ENCODE data around the gene PSD4. TPM values are rescaled to one million over a fixed set of nuclear protein-coding genes. Genes with fewer than 3 reads are reported as not detected.

The PSD4 gene
- total RNA-seq, 1 donor from 2014 or later = 20.3 TPM

GRCh38 chr2:113179446-113180045 lies 5.8 kb downstream of the PSD4 start:
- no peak for ATAC-seq
- DNase-seq (ENCODE audit: low spot score) = no peak
- intact Hi-C loops (cut with DNase I) = no loop called here

DNA sequence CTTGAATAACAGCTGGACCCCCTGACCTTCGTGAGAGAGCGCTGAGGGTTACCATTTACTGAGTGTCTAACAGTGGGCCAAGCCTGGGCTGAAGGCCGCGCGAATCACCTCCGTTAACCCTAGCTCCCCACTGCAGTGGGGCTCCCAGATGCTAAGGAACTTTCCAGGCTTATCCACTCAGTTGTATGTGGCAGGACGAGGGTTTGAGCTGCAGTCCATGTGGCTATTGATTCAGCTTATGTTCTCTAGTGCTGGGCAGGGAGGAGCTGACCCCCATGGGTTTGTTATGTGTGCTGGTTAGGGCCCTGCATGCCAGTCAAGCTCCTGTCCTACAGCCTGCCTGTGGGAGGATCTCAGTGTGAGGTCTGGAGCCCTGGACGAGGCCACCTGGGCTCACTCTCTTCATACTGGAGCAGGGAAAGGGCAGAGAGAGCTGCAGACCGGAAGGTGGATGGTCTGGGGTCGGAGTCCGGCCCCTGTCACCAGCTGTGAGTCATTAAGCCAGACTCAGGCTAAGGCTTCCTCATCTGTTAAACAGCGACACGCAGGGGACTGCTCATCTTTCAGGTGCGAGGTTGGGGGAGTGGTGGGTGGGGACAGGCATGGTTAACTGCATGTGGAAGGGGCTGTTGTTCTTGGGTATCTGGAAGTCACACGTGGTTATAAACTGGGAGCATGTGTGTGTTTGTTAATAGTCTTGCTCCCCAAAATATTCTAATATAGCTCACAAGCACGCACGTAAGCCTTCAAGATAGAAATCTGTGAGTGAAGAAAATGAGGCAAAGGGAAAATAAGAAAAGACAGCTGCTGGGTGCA lies 6.6 kb downstream of the PSD4 start:
- no peak for DNase-seq (ENCODE audit: low spot score)
- ATAC-seq = no peak

GRCh38 chr2:113181258-113182051 lies 7.7 kb downstream of the PSD4 start:
- DNase-seq (ENCODE audit: low spot score) (no peak), ATAC-seq (peak; percentile 57)
- intact Hi-C loops (cut with DNase I) = no loop called here

More for the DNA sequence above, 6.6 kb downstream of the PSD4 start:
- intact Hi-C loops (cut with DNase I) = no loop called here

DNA sequence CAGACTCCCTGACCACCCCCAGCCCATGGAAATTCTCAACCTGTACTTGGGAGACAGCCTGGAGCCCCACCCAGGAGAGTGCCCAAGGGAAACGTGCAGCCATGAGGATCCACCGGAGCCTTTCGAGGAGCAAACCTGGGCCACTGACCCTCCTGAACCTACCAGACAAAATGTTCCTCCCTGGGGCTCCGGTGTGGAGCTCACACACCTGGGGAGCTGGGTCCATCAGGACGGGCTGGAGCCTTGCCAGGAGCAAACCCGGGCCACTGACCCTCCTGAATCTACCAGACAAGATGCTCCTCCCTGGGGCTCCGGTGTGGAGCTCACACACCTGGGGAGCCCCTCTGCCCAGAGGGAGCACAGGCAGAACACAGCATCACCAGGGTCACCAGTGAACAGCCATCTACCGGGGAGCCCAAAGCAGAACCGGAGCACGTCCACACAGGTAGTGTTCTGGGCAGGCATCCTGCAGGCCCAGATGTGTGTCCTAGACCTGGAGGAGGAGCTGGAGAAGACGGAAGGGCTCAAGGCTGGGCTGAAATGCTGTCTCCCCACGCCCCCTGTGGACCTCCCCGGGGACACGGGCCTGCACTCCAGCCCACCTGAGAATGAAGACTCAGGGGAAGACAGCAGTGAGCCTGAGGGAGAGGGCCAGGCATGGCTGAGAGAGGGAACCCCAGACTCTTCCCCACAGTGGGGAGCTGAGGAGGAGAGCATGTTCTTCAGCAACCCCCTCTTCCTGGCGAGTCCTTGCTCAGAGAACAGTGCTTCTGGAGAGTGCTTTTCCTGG lies 8.9 kb downstream of the PSD4 start:
- ATAC-seq = no peak
- intact Hi-C loops (cut with DNase I) = no loop called here
- no peak for DNase-seq (ENCODE audit: low spot score)

- ATAC-seq (no peak), DNase-seq (ENCODE audit: low spot score) (no peak)
- intact Hi-C loops (cut with DNase I) = no loop called here
Observed at GRCh38 chr2:113183264-113183663, 9.5 kb downstream of the PSD4 start.

GRCh38 chr2:113183703-113184102 lies 9.9 kb downstream of the PSD4 start:
- no peak for ATAC-seq
- DNase-seq (ENCODE audit: low spot score) = no peak
- intact Hi-C loops (cut with DNase I) = no loop called here

DNA sequence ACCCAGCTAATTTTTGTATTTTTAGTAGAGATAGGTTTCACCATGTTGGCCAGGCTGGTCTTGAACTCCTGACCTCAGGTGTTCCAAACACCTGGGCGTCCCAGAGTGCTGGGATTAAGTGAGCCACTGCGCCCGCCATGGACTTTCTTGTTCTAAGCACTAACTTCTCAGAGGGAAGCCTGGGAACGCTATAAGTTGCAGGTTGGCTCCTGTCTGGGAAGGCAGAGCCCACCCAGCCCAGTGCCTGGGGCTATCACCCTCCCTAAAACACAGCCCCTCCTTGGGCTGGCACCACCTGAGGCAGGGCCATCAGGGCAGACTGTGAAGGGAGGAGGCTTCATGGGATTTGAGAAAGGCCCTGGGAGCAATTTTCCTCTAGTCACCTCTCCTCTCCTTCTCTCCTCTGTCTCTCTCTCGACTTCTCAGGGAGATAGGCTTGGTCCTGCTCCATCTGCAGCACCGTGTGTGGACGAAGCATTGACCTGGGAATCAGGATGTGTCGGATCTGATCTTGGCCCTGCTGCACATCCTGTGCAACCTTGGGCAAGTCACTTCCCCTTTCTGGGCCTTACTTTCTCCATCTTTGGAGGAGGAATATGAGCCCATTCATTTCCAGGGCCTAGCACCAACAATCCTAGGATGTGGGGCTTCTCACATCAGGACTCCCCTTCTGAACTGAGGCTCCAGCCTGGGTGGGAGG lies 10.9 kb downstream of the PSD4 start:
- intact Hi-C loops (cut with DNase I) = no loop called here
- DNase-seq (ENCODE audit: low spot score) (no peak), ATAC-seq (no peak)

GRCh38 chr2:113185664-113186432 lies 12.1 kb downstream of the PSD4 start:
- ATAC-seq (peak; percentile 47), DNase-seq (ENCODE audit: low spot score) (peak; percentile 71)
- intact Hi-C loops (cut with DNase I) = no loop called here

DNA sequence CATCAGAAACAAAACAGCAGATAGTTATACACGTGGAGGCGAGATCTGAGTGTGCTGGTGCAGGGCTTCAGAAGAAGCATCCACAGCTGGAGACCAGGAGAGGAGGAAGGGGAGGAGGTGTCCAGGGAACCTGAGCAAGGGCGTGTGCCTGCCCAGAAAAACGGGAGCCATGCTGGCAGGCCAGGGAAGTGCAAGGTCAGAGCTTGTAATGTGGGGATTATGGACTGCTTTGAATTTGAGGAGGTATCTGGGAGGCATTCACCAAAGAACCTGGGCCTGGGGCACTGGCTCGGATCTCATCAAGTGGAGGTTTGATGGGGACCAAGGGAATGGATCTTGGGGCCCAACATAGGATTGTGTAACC lies 12.6 kb downstream of the PSD4 start:
- no peak for DNase-seq (ENCODE audit: low spot score)
- intact Hi-C loops (cut with DNase I) = no loop called here
- no peak for ATAC-seq

- intact Hi-C loops (cut with DNase I) = no loop called here
- no peak for ATAC-seq
- DNase-seq (ENCODE audit: low spot score) = no peak
Observed at GRCh38 chr2:113187771-113188170, 14.0 kb downstream of the PSD4 start.

GRCh38 chr2:113190871-113191270 lies 17.1 kb downstream of the PSD4 start:
- DNase-seq (ENCODE audit: low spot score) (no peak), ATAC-seq (no peak)
- intact Hi-C loops (cut with DNase I) = no loop called here

- ATAC-seq (no peak), DNase-seq (ENCODE audit: low spot score) (no peak)
- intact Hi-C loops (cut with DNase I) = no loop called here
Observed at GRCh38 chr2:113192459-113193100, 18.8 kb downstream of the PSD4 start.

- no peak for DNase-seq (ENCODE audit: low spot score)
- intact Hi-C loops (cut with DNase I) = no loop called here
- no peak for ATAC-seq
Observed at GRCh38 chr2:113195923-113196501, 22.2 kb downstream of the PSD4 start.

GRCh38 chr2:113196839-113197238 lies 23.1 kb downstream of the PSD4 start:
- ATAC-seq = no peak

DNA sequence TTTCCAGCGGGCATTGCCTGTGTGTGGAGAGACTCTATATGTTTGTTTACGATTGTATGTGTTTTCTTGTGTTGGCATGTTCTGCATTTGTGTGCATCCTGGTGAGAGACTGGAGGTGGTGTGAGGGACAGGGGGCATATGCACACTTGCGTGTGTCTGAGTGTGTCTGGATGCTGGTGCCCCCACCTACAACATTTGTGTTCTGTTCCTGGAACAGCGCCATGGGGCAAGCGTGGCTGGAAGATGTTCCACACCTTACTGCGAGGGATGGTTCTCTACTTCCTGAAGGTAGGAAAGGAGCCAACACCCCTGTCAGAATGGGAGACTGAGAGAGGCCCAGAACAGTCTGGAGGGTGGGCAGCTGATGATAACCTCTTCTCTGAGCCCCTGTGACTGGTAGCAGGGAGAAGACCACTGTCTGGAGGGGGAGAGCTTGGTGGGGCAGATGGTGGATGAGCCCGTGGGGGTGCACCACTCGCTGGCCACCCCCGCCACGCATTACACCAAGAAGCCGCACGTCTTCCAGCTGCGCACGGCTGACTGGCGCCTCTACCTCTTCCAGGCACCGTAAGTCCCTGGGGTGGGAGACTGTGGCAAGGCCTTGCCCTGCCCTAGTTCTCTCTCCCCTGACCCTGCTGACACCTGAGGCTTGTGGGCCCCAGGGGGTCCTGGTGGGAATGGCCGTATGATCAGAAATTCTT lies 23.7 kb downstream of the PSD4 start:
- intact Hi-C loops (cut with DNase I) = no loop called here
- ATAC-seq = no peak
- DNase-seq (ENCODE audit: low spot score) = no peak

More at GRCh38 chr2:113196839-113197238, 23.1 kb downstream of the PSD4 start:
- DNase-seq (ENCODE audit: low spot score) = no peak
- intact Hi-C loops (cut with DNase I) = no loop called here

DNA sequence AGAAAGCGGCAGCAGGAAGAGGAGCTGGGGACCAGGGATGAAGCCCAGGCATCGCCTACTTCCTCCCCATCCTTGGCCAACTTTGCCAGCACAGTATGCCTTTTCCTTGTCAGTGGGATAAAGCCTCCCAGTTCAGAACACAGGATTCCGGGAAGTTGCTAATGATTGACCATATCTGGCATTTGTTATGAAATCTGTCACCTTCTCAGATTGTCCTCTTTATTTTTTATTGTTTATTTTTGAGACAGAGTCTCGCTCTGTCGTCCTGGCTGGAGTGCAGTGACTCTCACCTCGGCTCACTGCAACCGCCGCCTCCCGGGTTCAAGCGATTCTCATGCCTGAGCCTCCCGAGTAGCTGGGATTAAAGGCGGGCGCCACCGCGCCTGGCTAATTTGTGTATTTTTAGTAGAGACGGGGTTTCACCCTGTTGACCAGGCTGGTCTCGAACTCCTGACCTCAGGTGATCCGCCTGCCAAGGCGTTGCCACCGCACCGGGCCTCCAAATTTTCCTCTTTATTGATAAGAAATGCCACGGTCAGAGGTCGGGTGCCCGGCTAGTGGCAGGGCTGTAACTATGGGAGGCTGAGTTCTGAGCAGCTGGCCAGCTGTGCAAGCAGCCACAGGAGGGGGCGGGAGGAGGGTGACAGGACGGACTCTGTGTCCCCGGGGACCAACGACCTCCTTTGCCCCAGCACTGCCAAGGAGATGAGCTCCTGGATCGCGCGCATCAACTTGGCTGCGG lies 24.4 kb downstream of the PSD4 start:
- ATAC-seq = no peak
- intact Hi-C loops (cut with DNase I) = no loop called here
- DNase-seq (ENCODE audit: low spot score) = no peak

All from sciatic nerve (tissue), 2 donors.